ENCODE measurements around the gene DGKH.
"Not testable (repeated sequence)": the region's sequence is repeated elsewhere in the genome, so short reads cannot be mapped to it uniquely, and the experiment has no call there.

Gene DGKH

DNA sequence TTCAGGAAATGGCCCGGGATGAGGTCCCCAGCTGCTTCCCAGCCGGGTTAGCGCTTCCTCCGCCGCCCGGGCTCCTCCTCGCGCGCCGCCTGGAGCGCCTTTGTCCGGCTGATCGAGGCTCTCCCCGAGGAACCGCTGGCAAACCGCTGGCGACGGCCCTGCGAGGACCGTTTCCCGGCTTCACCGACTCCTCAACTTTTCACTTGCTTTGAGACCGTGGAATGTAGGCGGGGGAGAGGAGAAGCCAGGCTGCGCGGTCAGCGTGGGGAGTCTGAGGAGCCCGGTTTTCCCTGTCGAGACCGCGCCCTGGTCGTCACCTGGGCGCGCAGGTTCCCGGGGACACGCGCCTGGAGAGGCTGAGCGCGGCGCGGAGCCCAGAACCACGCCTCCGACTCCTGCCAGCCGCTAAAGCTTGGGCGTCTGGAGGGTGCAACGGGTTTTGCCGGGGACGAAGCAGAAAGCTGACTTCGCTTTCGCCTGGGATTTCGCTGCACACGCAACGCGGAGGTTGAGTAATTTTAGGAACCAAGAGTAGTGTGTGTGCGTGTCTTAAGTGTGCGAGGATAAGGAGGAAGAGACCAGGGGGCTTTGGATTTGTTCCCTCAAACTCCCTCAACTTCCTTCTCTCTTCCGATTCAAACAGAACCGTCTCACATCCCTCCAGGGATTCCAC is 7.3 kb upstream of the DGKH start:
- in situ Hi-C loops (cut with MboI; ENCODE audit: low sequenced_read_pairs), result no loop called here

DNA sequence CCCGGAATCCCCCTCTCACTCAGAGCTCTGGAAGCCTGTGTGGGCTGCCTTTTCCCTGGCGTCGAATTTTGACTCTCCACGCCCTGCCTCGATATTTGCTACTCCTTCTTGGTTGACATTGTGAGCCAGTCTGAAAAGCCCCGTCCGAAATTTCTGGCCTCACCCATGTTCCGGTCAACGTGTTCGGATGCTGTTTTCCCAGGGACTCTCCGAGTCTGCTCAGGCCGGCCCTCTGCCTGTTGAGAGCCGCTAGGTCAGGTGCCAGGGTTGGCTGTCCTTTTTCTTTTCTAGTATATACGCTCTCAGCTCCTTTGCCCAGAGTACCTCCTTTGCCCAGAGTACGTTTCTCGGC is 6.8 kb upstream of the DGKH start:
- in situ Hi-C loops (cut with MboI; ENCODE audit: low sequenced_read_pairs), result no loop called here

DNA sequence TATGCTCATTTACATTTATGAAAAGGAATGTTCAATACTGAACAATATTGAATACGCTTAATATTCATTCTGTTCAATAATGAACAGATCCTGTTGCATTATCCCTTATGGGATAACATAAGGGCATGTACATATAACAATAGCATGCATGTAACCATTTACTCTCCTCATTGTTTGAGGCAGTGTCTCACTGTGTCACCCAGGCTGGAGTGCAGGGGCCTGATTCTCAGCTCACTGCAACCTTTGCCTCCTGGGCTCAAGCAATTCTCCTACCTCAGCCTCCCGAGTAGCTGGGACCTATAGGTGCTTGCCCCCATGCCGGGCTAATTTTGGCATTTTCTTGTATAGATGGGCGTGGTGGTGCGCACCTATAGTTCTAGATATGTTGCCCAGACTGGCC is 4.8 kb upstream of the DGKH start:
- in situ Hi-C loops (cut with MboI; ENCODE audit: low sequenced_read_pairs), result no loop called here

DNA sequence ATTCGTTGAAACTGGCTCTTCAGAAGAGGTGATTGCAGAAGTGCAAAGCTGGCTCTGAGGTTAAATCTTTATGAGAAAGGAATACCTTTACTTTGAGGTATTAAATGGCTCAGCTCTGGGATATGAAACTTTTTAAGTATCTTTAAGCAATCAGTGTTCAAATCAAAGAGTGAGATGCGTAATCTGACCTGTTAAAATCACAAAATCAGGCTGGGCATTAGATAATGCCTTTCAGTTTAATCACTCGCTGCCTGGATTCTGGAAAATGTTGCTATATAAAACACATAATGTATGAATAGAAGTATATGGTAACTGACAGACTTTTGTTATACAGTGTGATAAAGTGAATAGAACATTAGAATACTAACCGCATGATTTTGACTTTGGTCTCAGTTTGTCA is 2.0 kb upstream of the DGKH start:
- in situ Hi-C loops (cut with MboI; ENCODE audit: low sequenced_read_pairs), result no loop called here

DNA sequence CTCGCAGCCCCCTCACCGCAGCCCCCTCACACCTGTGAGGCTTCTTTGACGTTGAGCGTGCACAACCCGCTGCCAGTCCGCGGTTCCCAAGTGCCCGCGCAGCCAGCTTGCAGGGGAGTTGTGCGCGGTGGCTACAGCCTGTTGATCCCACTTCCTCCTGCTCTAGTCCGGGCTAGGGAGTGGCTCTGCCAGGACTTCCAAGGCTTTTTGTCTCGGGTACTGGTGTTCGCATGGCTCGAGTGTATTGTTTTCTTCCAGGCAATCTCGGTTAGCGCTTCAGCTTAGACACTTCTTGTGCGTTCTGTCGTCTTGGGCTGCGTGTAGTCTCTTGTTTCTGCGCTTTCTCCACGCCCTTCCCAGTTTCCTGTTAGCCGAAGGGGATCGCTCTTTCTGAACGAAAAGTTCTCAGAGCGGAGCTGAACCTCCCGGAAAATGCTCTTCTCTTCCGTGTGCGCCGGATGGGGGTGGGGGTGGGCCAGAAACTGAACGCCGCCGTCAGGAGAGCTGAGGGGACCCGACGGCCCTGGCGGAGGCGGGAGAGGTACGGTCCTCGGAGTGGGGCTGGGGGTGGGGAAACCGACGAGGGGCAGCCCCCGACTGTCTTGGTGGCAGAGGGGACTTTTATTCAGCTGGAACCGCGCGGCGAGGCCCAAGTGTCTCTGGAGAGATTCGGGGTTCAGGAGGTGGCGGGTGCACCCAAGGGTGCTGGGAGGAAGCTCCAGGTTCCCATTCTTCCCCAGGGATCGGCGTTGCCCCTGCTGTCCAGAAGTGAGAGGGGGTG is 697 bp upstream of the DGKH start:
- in situ Hi-C loops (cut with MboI; ENCODE audit: low sequenced_read_pairs), result no loop called here

DNA sequence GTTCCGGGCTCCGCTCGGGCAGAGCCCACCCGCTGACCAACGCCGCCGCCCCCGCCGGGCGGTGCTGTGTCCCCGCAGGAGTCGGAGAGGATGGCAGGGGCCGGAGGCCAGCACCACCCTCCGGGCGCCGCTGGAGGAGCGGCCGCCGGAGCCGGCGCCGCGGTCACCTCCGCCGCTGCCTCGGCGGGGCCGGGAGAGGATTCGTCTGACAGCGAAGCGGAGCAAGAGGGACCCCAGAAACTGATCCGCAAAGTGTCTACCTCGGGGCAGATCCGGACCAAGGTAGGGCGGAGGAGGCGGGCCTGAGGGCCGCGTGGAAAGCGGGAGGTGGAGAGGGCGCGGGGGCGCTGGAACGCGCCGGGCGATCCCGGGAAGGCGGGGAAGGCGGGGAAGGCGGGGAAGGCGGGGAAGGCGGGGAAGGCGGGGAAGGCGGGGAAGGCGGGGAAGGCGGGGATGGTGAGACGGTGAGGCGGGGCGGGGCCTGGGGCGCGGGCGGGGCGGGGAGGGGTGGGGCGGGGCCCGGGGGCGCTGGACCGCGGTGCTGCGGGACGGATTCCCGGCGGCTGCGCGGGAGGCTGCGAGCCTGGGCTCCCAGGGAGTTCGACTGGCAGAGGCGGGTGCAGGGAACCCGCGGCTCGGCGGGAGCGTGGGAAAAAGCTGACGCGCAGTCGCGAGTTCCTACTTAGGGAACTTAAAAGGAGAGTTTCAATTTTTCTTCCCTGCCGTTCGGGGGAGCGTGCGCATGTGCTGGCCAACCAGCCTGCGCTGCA is 421 bp downstream of the DGKH start:
- in situ Hi-C loops (cut with MboI; ENCODE audit: low sequenced_read_pairs), result no loop called here

DNA sequence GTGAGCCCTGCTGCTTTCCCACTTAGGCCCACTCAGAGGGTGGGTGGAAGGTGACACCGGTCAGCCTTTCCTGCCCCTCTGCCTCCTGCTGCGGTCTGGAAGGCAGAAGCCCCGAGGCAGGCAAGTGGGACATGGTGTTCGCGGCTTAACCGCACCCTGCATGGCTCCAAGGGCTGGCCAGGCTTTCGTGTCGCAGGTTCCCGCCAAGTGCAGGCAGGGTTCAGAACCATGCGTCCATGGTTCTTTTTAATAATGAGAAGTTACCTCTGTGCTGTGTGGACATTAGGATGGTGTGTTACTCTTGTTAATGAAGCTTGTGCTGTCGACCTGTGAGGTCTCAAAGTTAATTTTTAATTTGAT is 986 bp downstream of the DGKH start:
- in situ Hi-C loops (cut with MboI; ENCODE audit: low sequenced_read_pairs), result no loop called here

DNA sequence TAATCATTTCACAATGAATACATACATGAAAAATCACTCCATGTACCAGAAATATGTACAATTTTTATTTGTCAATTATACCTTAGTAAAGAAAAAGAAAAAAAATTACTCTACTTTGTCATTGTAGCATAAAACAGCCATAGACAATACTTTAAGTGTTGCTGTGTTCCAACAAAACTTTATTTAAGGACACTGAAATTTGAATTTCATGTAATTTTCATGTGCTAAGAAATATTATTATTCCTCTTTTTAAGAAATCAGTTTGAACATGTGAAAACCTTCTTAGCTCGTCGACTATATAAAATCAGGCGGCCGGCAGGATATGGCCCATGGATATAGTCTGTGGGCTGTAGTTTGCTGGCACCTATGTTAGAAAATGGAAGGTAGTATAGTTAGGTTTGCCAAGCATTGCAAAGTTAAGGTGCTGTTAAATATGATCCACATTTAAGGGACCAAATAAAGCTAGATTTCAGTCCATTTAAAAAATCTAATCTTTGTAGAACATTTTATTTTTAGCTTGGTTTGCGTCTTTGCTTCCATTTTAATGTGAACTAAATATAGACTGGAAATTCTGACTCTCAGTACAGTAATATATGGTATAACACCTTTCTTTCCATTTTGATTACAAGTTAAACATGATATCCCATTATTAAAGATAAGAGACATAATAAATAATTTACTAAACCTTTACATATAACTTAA is 6.5 kb downstream of the DGKH start:
- in situ Hi-C loops (cut with MboI; ENCODE audit: low sequenced_read_pairs), result no loop called here

DNA sequence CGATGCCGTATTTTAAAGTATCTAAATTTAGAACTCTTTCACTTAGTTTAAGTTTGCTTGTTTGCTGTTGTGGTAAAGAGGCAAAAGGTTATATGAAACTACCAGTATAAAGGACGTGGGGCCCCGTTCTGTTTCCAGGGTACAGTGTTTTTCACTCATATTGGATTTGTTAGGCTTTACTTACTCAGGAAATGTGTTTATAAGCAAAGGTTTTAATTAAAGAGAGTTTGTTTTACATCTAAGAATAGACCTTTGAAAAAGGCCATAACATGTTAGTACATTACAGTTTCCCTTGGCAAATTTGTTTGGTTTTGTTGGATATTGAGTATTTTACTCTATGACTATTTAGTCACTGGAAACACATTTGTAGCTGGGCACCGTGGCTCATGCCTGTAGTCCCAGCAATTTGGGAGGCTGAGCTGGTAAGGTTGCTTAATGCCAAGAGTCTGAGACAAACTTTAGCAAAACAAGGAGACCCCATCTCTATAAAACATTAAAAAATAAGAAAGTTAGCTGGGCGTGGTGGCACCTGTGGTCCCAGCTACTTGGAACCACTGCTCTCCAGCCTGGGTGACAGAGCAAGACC is 7.1 kb downstream of the DGKH start:
- in situ Hi-C loops (cut with MboI; ENCODE audit: low sequenced_read_pairs), result no loop called here

DNA sequence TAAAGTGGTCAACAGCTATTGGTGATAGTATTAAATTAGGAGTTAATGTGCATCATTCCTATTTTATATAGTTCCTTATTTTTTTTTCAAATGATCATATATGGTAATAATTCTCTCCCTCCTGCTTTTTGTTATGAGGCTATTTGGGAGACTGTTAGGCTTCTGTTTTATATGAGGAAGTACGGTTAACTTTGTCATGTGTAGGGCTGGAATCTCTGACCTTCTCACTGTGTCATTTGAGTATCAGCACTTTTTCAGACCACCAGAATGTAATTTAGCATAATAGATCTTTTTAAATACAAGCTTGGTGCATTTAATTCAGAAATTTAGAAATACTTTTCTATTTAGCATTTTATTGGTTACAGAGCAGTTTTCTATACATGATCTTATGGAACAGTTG is 7.7 kb downstream of the DGKH start:
- in situ Hi-C loops (cut with MboI; ENCODE audit: low sequenced_read_pairs), result no loop called here

DNA sequence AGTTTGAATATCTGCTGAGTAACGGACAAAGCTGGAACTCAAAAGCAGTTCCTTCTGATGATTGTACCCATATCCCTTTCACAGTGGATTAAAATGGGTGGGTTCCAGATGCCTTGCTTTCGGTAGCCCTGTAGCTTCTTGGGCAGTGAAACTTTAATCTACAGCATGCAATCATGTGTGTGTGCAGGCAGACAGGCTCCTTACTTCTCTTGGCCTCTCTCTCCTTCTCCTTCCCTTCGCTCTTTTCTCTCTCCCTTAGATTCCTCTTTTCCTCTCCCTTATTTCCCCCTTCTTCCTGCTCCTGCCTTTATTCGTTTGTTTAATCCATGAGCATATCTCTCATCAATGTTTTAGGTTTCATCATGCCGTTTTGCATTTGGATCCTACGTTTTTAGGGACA is 8.1 kb downstream of the DGKH start:
- in situ Hi-C loops (cut with MboI; ENCODE audit: low sequenced_read_pairs), result no loop called here

DNA sequence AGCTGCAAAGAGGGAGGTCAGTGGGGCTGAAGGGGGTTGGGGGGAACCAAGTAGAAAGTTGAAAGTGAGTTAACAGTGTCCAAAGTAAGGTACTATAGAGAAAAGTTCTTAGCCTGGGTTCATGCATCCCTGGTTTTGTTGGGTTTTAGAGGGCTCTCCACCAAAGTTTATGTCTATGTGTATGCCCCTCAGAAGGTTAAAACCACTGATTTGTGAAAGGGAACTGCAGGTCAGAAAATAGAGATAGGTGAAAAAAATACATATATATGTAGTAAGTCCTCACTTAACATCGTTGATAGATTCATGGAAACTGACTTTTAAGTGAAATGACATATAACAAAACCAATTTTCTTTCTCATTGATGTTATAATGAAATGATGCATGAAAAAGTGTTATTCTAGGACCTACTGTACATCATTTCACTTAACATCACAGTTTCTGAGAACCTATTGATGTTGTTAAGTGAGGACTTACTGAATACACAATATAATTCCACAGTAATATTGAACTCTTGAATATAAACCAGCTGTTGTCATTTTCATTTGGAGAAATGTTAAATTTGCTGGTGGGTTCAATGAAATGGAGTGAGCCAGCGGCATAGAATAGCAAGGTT is 9.6 kb downstream of the DGKH start:
- in situ Hi-C loops (cut with MboI; ENCODE audit: low sequenced_read_pairs), result no loop called here

DNA sequence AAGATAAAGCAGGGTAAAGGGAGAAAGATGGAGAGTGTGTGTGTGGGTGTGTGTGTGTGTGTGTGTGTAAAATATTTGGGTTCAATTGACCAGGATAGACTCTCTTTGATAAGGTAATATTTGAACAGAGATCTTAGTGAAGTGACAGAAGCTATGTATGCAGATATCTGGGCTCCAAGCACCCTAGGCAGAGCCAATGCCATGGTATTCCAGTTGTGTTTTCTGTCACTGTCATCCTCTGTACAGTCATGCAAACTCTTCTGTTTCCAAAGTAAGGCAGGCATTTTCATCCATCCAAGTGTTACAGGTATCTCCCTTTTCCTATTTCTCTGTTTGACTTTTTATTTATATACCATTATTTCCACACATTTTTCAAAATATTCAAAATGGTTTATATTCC is 13.5 kb downstream of the DGKH start:
- in situ Hi-C loops (cut with MboI; ENCODE audit: low sequenced_read_pairs), result no loop called here

DNA sequence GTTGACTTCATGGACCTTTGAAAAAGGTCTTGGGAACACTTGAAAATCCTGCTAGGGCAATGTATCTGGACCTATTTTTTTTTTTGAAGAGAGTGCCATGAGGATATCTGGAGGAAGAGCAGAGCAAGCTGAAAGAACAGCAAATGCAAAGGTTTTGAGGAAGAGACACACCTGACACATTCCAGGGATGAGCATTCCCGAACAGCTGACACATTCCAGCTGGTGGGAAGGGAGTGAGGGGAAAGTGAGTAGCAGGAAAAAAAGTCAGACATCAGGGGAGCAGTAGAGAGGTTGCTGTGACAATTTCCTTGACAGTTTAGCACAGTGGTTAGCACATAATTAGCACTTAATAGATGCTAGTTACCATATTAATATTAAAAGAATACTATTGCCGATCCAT is 14.7 kb downstream of the DGKH start:
- in situ Hi-C loops (cut with MboI; ENCODE audit: low sequenced_read_pairs), result no loop called here

DNA sequence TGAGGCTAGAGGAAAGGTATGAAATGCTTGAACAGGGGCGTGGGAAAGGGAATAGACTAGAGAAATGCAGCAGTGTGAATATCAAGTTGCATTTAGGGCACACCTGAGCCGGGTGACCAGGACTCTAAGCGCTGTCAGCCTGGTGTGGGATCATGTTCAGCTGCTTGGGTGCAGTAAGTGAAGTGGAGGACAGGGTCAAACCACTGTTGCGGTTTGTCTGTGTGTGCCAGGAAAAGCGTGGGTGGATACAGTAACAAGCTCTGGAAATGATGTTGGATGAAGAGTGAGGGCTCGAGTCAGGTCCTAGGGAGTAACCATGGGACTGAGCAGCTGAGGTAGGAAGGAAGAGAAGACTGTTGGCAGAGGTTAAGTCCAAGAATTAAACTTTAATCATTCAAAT is 15.8 kb downstream of the DGKH start:
- in situ Hi-C loops (cut with MboI; ENCODE audit: low sequenced_read_pairs), result no loop called here

DNA sequence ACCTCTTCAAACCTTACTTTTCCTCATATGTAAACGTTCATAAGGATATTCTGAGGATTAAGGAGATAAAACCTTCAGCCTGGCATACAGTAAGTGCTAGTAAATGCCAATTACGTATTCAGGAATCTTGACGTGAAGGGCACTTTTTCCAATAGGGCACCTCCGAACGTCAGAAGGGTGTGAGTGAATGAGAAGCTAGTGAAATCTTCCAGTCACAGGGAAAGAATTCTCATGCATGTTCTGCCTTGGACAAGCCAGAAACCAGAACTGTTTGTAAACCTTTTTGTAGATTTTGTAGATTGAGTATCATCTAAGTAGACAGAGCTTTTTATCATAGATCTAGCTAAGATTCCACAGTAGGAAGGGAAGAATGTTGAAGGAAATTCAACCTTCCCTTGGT is 16.5 kb downstream of the DGKH start:
- in situ Hi-C loops (cut with MboI; ENCODE audit: low sequenced_read_pairs), result no loop called here

DNA sequence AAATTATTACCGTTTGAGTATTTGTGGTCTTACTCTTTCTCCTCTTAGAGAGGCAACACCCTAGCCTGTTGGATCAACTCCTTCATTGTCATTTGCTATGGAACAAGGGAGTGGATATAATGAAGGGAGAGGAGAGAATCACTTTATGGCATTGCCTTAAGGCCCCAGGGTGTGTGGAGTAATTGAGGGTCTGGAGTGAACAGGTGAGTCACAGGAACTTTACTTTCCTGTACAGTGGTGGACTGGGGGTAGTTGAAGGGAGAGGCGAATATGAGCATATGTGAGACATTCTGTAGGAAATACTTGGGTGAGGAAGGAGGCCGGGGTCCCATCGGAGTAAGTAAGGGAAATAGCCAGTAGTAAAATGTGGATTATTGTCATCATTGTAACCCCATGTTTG is 17.0 kb downstream of the DGKH start:
- in situ Hi-C loops (cut with MboI; ENCODE audit: low sequenced_read_pairs), result no loop called here

DNA sequence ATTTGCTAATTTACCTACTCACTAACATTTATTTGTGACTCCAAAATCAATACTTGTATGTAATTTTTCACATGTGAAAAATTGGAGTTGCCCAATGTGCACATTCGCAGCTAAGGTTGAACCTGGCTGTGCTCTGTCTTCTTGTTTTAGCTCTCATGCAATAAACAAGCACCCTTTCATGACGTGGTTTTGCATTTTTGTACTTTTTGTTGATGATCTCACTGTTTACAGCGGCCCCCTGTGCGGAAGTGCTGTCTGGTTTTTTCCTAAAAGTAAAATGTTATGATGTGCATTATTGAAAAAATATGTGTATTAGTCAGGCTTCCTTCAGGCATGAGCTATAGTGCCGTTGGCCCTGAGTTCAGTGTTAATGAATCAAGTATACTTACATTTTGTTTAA is 18.1 kb downstream of the DGKH start:
- in situ Hi-C loops (cut with MboI; ENCODE audit: low sequenced_read_pairs), result no loop called here

DNA sequence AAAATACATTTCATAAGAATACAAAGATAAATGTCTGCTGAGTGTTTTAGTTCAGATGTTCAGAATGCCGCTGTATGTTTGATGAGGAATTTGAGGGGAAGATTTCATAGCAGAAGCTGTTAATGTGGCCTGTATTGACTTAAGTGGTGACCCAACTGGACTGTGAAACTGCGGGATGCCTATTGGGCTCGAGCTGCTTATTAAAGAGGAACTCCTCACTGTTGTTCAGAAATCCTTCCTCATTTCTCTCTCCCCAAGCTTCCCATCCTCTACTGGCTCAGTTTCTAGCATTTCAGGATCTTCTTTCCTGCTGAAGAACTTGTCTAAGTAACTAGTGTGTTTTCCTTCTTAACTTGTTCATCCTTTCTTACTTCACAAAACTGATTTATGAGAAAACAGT is 20.4 kb downstream of the DGKH start:
- in situ Hi-C loops (cut with MboI; ENCODE audit: low sequenced_read_pairs), result no loop called here

DNA sequence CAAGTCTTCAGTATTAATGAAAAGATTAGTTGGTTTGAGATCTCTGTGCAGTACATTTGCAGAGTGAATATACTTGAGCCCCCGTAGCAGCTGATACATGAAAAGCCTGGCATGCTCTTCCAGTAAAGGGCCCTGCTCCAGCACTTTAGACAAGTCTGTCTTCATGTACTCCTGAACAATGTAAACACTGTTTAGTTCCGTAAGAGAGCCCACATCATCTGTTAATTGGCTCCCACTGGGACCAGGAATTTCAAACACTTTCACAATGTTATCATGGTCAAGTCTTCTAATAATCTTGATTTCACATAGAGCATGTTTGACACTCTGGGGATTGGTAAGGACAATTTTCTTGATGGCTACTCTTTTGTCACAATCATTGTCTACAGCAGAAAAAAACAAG is 22.2 kb downstream of the DGKH start:
- in situ Hi-C loops (cut with MboI; ENCODE audit: low sequenced_read_pairs), result not testable (repeated sequence)

DNA sequence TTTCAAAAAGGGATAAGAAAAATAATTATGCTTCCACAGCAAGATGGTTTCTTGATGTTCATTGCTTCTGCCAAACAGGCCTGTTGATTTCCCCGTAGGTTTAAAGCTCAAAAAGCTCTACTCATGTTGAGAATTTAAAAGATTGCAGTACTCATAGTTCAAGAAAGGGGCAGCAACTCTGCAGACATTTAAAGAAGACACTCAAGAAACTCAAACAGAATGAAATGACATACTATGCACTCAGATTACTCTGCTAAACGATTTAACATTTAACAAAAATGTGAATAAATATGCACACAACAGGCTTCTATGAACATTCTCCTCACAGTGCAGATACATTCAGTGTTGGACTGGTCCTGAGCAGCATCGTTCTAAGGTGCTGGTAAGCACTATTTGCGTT is 22.7 kb downstream of the DGKH start:
- in situ Hi-C loops (cut with MboI; ENCODE audit: low sequenced_read_pairs), result not testable (repeated sequence)

Data from HL-60/S4 treated with retinoic acid at 250 ng/mL for 4 days and 3 days (cell line).